Hepatocyte (in vitro differentiated cells): ENCODE data around the gene KCNMA1. TPM values are rescaled to one million over a fixed set of nuclear protein-coding genes. Genes with fewer than 3 reads are reported as not detected.

ENCODE experiments used
- DNase-seq: peaks from one replicate; pipeline ENCODE4 v3.0.0-alpha.2; 2016; ENCODE audit warnings: low spot score
- H2AFZ ChIP-seq: fragments of 200-600 bp; sonication (generic); 2 replicates; pipeline ENCODE4 v1.6.0; 2016; ENCODE audit warnings: antibody characterized with exemption, mild to moderate bottlenecking
- H3K27ac ChIP-seq: fragments of 200-600 bp; sonication (generic); 2 replicates; pipeline ENCODE4 v1.5.1; 2016; ENCODE audit warnings: mild to moderate bottlenecking
- H3K27me3 ChIP-seq: fragments of 200-600 bp; sonication (generic); 2 replicates; pipeline ENCODE4 v1.6.1; 2016
- H3K36me3 ChIP-seq: fragments of 200-600 bp; sonication (generic); replicated peaks from 2 replicates; pipeline ENCODE4 v1.5.1; 2016; ENCODE audit warnings: low read depth; ENCODE audit not compliant: insufficient read depth
- H3K4me1 ChIP-seq: fragments of 200-600 bp; sonication (generic); 2 replicates; pipeline ENCODE4 v1.5.1; 2016; ENCODE audit warnings: mild to moderate bottlenecking, moderate library complexity; ENCODE audit not compliant: insufficient read depth
- H3K4me2 ChIP-seq: fragments of 200-600 bp; sonication (generic); 2 replicates; pipeline ENCODE4 v1.6.0; 2016
- H3K4me3 ChIP-seq: fragments of 200-600 bp; sonication (generic); 2 replicates; pipeline ENCODE4 v1.5.1; 2016; ENCODE audit warnings: mild to moderate bottlenecking
- H3K79me2 ChIP-seq: fragments of 200-600 bp; sonication (generic); 2 replicates; pipeline ENCODE4 v1.6.0; 2017; ENCODE audit warnings: mild to moderate bottlenecking
- H3K9me2 ChIP-seq: fragments of 200-600 bp; sonication (generic); replicated peaks from 2 replicates; pipeline ENCODE4 v1.6.0; 2017; ENCODE audit warnings: mild to moderate bottlenecking; ENCODE audit not compliant: insufficient read depth
- H3K9me3 ChIP-seq: fragments of 200-600 bp; sonication (generic); 2 replicates; pipeline ENCODE4 v1.5.1; 2016; ENCODE audit warnings: low read depth, mild to moderate bottlenecking
- H4K20me1 ChIP-seq: fragments of 200-600 bp; sonication (generic); 2 replicates; pipeline ENCODE4 v1.6.0; 2016; ENCODE audit warnings: mild to moderate bottlenecking; ENCODE audit not compliant: insufficient read depth, poor library complexity, severe bottlenecking
- CTCF ChIP-seq: fragments of 200-600 bp; sonication (generic); IDR thresholded peaks from 2 replicates; pipeline ENCODE4 v1.5.1; 2016; ENCODE audit warnings: antibody characterized with exemption, mild to moderate bottlenecking; ENCODE audit not compliant: poor library complexity
- EZH2 ChIP-seq: fragments of 200-600 bp; sonication (generic); IDR thresholded peaks from 2 replicates; pipeline ENCODE4 v1.6.1; 2016; ENCODE audit warnings: antibody characterized with exemption, mild to moderate bottlenecking, borderline replicate concordance
- EZH2phosphoT487 ChIP-seq: fragments of 200-600 bp; sonication (generic); IDR thresholded peaks from one replicate; pipeline ENCODE4 v1.6.1; 2018; ENCODE audit warnings: antibody characterized with exemption, mild to moderate bottlenecking, low read depth, moderate library complexity; ENCODE audit not compliant: unreplicated experiment, severe bottlenecking
- WGBS: methylation state at CpG from one replicate; pipeline ENCODE4 v1.1.6; 2016; ENCODE audit warnings: low lambda C conversion rate; ENCODE audit errors: missing lambda C conversion rate; 5-methylcytosine and 5-hydroxymethylcytosine counted together
- polyA plus RNA-seq: library from polyadenylated mRNA; unstranded; fragments of >200 nt; fragmentation: Nextera tagmentation; extraction: Ambion mirVana; gene quantifications from 2 replicates; pipeline ENCODE4 v1.2.1, GENCODE V29; 2016
- total RNA-seq: library from RNA; depleted of rRNA; stranded (reverse); fragments of >200 nt; gene quantifications from 2 replicates; pipeline ENCODE4 v1.2.3, GENCODE V29; 2014

KCNMA1 gene
- total and polyA plus RNA-seq, 2 experiments from 2014 or later = 42.6 to 73.3 TPM

DNA sequence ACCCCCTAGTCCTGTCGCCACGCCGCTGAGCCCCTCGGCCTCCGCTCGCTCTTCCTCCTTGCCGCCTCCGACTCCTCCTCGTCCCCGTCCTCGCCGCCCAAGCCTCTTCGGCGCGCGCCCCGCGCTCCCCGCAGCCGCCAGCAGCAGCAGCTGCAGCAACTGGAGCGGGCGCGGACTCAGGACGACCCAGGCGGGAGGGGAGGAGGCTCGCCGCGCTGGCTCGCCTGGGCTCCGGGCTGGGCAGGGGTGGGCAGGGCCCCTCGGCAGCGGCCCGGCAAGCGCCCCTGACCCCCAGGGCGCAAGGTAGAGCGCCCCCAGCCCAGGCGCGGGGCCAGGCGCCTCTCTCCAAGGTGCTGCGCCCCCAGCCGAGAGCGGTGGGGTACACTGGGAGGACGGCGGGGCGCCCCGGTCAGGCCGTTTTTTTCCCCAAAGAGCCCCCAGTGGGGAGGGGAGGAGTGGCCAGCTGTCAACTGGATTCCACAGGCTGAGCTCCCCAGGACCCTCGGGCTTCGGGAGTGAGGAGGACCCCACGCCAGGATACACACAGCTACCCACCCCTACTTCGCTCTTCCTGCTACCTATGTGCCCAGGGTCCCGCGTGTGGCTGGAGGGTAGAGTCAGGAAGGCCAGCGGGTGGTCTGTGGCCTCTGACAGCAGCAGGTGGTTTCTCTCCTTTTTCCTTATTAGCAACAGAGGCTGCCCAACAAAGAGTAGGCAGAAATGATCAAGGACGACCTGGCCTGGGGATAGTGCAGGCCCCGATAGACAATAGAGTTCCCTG, 903 bp upstream of the KCNMA1 start:
- Histone ChIP-seq H3K36me3 (no peaks in the 10 kb centered on the region), H4K20me1 (no peaks in the 10 kb centered on the region), H3K27ac (no peak overlapping the region), H3K4me1 (peaks cover 13% of the 10 kb centered on the region), H2AFZ (no peak overlapping the region), H3K9me2 (no peaks in the 10 kb centered on the region), H3K27me3 (peaks cover 59% of the 10 kb centered on the region), H3K4me3 (peak overlapping the region; percentile 75), H3K9me3 (no peaks in the 10 kb centered on the region), H3K4me2 (peak overlapping the region; percentile 92), H3K79me2 (peaks cover 4% of the 10 kb centered on the region)
- WGBS = 10% methylated on average over 28 of the region's 56 CpGs
- DNase-seq = peak; percentile 67
- TF ChIP-seq CTCF (no peak), EZH2 (no peak), EZH2phosphoT487 (no peak)

- no peak for DNase-seq
- Histone ChIP-seq H3K36me3 (no peaks in the 10 kb centered on the region), H3K4me3 (peak overlapping the region; percentile 88), H3K79me2 (peaks cover 6% of the 10 kb centered on the region), H3K4me1 (peaks cover 13% of the 10 kb centered on the region), H4K20me1 (no peaks in the 10 kb centered on the region), H3K27me3 (peaks cover 64% of the 10 kb centered on the region), H3K9me3 (no peaks in the 10 kb centered on the region), H3K9me2 (no peaks in the 10 kb centered on the region), H3K4me2 (peak overlapping the region; percentile 94), H3K27ac (peak overlapping the region; percentile 9), H2AFZ (peak overlapping the region; percentile 49)
- TF ChIP-seq EZH2 = peak; percentile 64
- no peak for TF ChIP-seq EZH2phosphoT487
- TF ChIP-seq CTCF = no peak
- 2% methylated on average over 19 of the region's 53 CpGs for WGBS
Observed at GRCh38 chr10:77636967-77637531, 559 bp downstream of the KCNMA1 start.

DNA sequence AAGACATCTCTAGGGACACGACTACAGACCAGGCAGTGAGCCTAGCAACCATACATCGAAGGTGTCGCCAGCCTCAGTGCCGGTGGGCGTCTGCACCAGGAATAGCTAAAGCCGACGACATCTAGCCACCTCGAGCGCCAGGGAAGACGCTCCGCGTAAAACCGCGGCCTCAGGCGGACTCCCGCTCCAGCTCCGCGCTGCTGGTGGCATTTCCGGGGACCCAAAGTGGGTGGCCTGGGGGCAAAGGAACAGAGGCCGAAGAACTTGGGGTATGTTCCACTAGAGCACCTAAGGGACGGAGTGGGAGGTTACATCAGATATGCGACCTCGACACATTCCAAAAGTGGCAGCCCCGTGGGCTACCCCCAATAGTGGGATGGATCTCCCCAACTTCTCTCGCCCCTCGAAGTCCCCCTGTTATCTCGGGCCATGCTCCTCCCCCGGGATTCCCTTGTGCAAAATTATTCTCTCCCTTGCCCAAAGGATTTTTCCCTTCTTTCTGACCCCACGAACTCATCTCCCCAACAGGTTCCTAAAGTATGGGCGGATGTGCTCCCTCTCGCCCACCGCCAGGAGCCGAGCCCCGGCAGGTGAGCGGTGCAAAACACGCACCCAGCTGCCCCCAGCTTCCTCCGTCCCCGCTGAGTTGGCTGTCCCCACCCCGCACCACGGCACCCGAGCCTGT, 1.2 kb downstream of the KCNMA1 start:
- WGBS = 6% methylated on average over 39 of the region's 41 CpGs
- Histone ChIP-seq H3K36me3 (no peaks in the 10 kb centered on the region), H3K9me2 (no peaks in the 10 kb centered on the region), H3K79me2 (peaks cover 6% of the 10 kb centered on the region), H2AFZ (no peak overlapping the region), H4K20me1 (no peaks in the 10 kb centered on the region), H3K4me2 (peak overlapping the region; percentile 94), H3K4me1 (peaks cover 11% of the 10 kb centered on the region), H3K27me3 (peaks cover 64% of the 10 kb centered on the region), H3K9me3 (no peaks in the 10 kb centered on the region), H3K27ac (peak overlapping the region; percentile 48), H3K4me3 (peak overlapping the region; percentile 88)
- TF ChIP-seq CTCF (no peak), EZH2 (peak; percentile 89), EZH2phosphoT487 (no peak)
- no peak for DNase-seq
